T-helper 9 cell (primary cell): ENCODE results near the gene DFFB.

Experiments used
- DNase-seq: peaks from one replicate; pipeline ENCODE4 v3.0.0-alpha.2; 2020

Gene DFFB

GRCh38 chr1:3929126-3929525, 71.8 kb downstream of the DFFB start:
- no peak for DNase-seq

GRCh38 chr1:3930301-3931006, 73.2 kb downstream of the DFFB start:
- no peak for DNase-seq

- DNase-seq, result no peak
These were observed 74.0 kb downstream of the DFFB start for GRCh38 chr1:3931007-3931912.

GRCh38 chr1:3932156-3932919, 75.1 kb downstream of the DFFB start:
- DNase-seq, result no peak
